ENCODE data around the gene TDRD1.

TDRD1 gene

DNA sequence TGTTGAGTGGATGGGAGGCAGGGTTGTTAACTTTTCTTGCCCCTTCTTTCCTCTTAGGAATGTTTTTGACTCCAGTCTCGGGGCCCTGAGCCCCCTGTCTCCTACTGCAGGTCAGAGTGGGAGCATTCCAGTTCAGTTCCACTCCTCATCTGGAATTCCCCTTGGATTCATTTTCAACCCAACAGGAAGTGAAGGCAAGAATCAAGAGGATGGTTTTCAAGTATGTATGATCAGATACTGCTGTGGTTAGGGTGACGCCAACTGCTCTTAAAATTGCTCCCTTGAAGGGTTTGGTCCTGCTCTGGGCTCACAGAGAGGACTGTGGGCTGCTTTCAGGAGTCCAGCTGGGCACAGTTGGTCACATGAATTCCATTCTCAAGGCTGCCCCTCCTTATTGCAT is 81.9 kb downstream of the TDRD1 start:
- TF ChIP-seq, protein P1, sequence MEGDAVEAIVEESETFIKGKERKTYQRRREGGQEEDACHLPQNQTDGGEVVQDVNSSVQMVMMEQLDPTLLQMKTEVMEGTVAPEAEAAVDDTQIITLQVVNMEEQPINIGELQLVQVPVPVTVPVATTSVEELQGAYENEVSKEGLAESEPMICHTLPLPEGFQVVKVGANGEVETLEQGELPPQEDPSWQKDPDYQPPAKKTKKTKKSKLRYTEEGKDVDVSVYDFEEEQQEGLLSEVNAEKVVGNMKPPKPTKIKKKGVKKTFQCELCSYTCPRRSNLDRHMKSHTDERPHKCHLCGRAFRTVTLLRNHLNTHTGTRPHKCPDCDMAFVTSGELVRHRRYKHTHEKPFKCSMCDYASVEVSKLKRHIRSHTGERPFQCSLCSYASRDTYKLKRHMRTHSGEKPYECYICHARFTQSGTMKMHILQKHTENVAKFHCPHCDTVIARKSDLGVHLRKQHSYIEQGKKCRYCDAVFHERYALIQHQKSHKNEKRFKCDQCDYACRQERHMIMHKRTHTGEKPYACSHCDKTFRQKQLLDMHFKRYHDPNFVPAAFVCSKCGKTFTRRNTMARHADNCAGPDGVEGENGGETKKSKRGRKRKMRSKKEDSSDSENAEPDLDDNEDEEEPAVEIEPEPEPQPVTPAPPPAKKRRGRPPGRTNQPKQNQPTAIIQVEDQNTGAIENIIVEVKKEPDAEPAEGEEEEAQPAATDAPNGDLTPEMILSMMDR (conservative IDR thresholded peaks at IDR 0.05; ENCODE audit: control insufficient read depth, insufficient read depth, low read depth, low read length), result no peak
- peak; percentile 41 for DNase-seq (ENCODE audit: low read depth)
- H3K4me3 ChIP-seq (ENCODE audit: control insufficient read depth, low read depth, low read length), result no peak overlapping the region

DNA sequence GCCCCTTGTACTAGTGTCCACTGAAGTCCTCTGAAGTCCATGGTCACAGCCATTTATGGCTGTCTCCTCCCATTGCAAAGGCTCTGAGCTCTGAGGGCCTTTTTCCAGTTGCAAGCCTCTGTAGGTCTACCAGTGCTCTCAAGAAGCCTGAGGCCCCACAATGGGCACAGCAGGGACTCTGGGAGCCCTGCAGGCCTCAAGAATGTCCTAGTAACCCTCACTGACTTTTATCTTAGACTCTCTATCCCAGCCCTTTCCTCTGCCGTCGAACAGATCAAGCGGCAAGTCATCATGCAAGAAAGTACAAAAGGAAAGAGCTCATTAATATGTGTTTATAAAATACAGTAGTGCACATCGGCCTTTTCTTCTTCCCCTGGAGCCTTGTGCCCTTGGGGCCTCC is 83.3 kb downstream of the TDRD1 start:
- H3K4me3 ChIP-seq (ENCODE audit: control insufficient read depth, low read depth, low read length), result no peak overlapping the region
- DNase-seq (ENCODE audit: low read depth), result no peak
- TF ChIP-seq, protein P1 (conservative IDR thresholded peaks at IDR 0.05; ENCODE audit: control insufficient read depth, insufficient read depth, low read depth, low read length), result no peak

DNA sequence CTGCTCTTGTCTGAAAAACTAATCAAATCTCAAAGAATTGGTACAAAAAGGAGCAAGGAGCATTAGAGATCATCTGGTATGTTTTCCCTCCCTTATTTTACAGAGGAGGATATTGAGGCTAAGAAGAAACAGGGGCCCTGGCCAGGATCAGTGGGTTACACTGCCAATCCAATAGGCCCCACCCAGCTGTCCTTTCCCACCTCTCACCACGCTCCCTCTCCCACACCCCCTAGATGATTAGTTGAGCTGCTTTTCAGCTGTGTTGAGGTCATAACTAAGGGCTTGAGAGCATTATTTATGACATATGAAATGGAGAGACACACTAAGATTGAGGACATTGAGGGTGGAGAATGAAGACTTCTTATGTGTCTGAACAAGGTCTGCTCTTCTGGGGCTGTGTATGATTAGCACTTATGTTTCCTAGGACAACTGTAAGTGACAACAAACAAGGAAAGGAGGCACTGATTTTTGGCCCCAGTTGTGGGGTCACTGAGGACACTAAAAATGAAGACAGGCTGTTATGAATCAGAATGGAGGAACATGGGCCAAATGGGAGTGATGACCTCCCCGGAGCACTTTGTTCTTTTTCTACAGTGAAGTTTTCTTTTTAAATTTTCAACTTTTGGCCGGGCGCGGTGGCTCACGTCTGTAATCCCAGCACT is 86.4 kb downstream of the TDRD1 start:
- no peak overlapping the region for H3K4me3 ChIP-seq (ENCODE audit: control insufficient read depth, low read depth, low read length)
- DNase-seq (ENCODE audit: low read depth), result peak; percentile 83
- TF ChIP-seq, protein P1 (conservative IDR thresholded peaks at IDR 0.05; ENCODE audit: control insufficient read depth, insufficient read depth, low read depth, low read length), result no peak

DNA sequence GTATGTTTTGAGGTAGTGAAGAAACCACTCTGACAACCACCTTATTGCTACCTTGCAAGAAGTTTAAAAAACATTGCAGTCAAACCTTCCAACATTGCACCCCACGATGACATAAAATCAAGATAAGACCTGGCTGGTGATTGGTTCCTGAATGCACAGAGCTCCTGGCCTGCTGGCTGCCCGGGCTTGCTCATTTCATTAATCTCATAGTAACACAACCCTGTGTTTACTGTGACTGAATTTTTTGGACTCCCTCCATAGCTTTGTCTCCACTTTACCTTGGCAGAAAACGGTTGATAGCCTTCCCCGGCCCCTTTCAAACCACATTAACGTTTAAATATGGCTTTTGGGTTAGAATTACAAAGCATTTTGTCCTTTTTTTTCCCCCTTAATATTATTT is 87.4 kb downstream of the TDRD1 start:
- H3K4me3 ChIP-seq (ENCODE audit: control insufficient read depth, low read depth, low read length), result no peak overlapping the region
- TF ChIP-seq, protein P1 (conservative IDR thresholded peaks at IDR 0.05; ENCODE audit: control insufficient read depth, insufficient read depth, low read depth, low read length), result no peak
- DNase-seq (ENCODE audit: low read depth), result peak; percentile 52

DNA sequence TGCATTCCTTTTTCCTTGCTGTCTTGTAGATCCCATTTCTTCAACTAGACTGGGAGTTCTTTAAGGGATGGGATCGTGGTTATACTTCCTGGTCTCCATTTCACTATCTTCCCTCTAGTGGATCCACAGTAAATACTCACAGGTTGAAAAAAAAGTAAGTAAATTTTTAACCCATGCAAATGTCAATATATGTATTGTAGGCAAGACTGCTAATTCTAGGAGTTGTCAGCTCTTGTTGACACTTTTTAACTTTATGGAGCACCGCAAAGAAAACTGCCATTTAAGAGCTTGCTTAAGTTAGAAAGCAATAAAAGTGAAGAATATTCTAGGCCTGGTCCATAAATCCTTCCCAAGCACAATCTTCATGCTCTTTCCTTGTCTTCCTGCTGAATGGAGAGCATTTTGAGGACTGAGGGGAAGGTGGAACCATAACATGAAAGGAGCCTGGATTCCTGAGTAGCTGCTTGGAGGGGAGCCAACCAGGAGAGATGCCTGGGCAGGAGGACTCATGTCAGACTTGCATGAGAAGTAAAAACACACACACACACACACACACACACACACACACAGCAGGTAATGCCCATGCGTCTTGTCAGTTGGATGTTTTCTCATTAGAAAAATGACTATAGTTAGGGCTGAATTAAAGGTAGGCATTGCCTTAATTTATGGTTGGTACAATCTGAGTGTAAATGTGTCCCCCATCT is 92.1 kb downstream of the TDRD1 start:
- no peak for DNase-seq (ENCODE audit: low read depth)
- H3K4me3 ChIP-seq (ENCODE audit: control insufficient read depth, low read depth, low read length), result no peak overlapping the region
- TF ChIP-seq, protein P1 (conservative IDR thresholded peaks at IDR 0.05; ENCODE audit: control insufficient read depth, insufficient read depth, low read depth, low read length), result no peak

DNA sequence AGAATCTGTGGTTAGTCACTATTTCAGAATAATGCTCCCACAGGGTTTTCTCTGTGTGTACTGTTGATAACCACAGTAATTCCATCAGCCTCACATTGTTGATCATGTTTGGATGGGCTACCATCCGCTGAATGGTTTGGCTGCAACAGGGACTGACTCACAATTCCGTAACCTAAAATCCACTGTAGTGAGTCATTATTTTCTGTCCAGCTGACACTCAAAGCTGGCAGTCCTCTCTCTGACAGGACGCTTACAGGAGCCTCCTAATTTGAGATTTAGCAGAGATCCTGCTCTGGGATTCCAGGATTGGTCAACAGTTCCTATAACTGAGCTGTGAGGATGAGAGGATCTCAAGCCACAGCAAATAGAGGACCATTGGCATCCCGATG is 92.6 kb downstream of the TDRD1 start:
- no peak overlapping the region for H3K4me3 ChIP-seq (ENCODE audit: control insufficient read depth, low read depth, low read length)
- peak; percentile 98 for DNase-seq (ENCODE audit: low read depth)
- TF ChIP-seq, protein P1 (conservative IDR thresholded peaks at IDR 0.05; ENCODE audit: control insufficient read depth, insufficient read depth, low read depth, low read length), result no peak
